NCI-H524 treated with DMSO at 0.1 percent for 48 hours (cell line): ENCODE results near the gene NFIB.

Experiments
- DNase-seq: peaks from one replicate; lab custom pipeline; 2025; lab: John Stamatoyannopoulos, UW

NFIB gene

GRCh38 chr9:14320271-14321181 is 6.6 kb upstream of the NFIB start:
- DNase-seq, result no peak

GRCh38 chr9:14318934-14319580 is 5.1 kb upstream of the NFIB start:
- DNase-seq, result no peak

DNA sequence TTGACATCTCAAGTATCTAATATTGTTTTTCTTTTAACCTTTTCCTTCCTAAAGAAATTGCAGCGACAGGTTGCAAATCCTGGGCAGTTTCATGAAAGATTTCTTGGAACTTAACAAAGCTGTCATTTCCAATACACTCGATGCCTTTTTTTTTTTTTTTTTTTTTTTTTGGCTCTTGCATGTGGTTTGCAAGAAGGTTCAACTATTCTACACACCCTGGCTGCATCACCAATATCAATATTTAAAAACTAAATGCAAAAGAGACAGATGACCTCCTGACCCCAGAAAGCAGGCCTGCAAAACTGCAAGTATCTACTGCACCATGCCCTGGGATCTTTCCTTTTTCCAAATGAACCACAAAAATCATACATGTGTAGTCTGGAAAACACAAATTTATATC is 4.4 kb upstream of the NFIB start:
- no peak for DNase-seq

DNA sequence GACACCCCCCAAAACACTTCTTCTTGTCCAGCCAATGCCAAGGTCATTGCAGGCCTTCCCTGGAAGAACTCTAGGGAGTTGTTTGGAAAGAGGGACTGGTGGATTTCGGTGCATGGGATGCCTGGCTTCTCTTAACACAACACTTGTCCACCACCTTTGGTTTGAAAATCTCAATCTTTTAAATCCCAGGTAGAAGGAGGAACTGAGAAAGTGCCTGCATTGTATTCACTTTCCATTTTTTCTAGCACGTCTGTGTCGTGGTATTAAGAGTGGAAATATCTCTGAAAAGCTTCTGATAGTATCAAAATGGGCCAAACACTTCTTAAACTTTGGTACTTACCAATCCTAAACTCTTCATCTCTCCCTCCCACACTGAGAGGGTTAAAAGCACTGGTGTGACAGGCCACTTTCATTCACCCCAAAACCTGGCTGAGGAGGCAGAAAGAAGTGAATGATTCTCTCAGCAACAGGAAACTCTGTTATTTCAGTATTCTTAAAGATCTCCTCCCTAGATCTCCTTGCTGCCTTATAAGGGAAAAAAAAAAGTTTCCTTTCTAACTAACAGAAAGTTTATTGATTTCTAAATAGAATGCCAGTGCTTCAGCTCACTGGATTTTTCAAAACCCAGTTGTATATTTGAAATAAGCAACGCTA is 3.9 kb upstream of the NFIB start:
- no peak for DNase-seq

- no peak for DNase-seq
These were observed 2.8 kb upstream of the NFIB start for GRCh38 chr9:14316602-14317300.

DNA sequence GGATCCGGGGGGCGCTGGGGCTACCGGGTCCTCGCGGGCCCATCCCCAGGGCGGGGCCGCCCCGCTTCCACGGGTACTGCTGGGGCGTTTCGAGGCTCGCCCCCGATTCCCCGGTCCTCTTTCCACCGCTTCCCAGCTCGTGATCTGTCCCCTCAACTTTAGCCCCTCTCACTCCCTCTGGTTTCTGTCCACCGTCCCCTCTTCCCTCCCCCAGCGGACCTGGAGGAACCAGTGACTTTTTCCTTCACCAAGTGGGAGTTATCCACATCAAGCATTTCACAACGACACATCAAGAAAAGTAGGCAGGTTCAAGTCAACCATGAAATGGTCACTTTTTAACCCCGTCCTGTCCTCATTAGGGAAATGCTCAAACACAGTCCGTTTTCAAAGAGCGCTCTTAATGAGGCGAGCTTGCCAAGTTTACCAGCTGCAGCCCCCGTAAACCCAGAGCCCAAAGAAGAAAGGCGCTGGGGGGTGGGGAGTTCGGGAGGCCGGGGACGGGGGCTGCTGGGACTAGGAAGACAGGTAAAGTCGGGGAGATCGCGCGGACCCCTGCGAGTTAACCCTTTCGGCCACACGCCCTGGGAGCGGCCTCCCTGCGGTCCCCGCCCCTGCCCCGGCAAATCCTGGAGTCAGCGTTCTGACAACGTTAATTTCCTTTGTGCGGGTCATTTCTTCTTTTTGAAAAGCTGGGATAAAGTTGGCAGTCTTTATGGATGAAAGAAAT is 2.1 kb upstream of the NFIB start:
- DNase-seq, result no peak

DNA sequence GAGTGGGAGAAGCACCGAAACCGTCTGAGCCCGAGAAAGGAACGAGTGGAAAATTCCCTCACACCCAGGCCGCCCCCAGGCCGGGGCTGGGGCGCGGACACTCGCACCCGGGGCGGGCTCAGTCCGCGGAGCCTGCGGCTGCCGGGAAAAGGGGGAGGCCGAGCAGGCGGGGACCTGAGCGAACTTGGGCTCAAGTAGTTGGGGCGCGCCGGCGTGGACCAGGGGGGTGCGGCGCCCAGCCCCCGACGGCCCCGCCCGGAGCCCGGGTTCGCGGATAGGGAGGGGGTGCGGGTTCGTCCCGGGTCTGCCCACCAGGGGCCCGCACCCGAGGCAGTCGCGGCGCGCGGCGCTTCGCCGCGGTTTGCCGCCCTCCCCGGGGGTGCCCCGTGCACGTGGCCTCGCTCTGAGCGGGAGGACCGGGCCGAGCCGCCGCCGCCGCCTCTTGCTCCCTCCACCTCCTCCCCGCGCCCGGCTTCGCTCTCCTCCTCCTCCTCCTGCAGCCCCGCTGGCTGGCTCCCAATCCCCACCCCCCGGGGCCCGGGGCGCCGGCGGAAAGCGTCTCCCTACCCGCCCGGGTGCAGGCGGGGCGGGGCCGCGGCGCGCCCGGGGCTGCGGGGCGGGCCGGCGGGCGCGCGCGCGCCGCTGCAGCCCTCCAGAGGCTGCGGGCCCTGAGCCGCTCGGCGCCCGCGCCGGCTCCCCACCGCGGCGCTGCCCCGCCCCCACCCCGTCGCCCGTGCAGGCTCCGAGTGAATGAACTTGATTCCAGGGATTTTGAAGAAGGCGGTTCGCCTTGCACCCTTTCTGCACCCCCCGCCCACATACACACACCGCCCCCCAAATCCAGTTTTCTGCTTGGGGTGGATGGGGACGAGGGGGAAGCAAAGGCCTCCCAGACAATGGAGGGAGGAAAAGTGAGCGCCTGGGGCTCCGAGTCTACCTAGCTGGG is 1.3 kb upstream of the NFIB start:
- DNase-seq, result no peak

GRCh38 chr9:14314424-14314928 is 535 bp upstream of the NFIB start:
- no peak for DNase-seq

DNA sequence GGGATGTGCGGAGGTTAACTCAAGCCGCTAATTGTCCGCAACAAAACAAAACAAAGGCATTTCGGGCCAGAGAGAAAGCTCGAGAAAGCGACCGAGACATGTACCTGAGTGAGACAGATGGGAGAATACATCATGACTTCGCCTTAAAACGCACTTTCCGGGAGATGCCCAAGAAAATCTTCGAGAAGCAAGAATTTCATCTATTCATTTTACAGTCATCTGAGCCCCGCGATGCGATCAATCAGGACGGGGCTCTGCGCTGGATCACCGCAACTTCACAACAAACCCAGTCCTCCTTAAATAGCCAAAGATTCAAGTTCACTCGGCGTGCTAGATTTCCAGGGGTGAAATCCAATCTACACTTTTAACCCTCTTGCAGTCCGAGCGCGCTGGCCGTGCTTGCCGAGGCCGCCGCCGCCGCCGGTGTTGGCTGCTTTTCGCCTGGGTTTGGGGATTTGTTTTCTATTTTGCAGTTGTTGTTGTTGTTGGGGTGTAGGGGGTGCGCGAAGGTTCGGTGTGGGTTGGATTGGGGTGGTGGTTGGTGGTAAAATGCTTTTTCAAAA is 482 bp downstream of the NFIB start:
- DNase-seq, result no peak

DNA sequence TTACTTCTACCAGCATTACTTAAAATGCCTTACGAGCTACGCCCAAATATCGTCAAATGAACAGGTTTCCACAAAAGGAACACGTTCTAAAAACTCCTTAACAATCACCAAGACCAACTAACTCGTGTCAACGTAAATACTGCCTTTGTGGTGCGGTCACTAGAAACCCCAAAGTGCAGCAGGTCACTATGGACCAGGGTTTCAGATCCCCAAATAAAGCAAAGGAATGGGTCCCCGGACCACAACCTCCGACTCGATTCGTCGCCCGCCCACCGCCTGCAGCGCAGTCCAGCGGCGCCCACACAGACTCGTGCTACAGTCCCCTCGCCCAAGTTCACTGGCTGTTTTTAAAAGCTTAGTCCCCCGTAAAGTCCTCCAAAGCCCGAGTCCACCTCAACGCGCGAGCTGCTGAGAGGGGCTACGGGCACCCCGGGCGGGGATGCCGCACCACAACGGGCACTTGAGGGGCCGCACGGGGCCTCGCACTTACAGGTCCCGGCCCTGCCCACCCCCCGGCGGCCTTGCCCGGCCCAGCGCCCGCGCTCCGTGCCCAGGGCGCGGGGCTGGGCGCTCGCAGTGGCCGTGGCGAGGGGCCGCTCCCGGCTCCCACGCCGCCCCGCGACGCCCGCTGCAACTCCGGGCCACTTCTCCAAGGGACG is 1.1 kb downstream of the NFIB start:
- DNase-seq, result no peak

DNA sequence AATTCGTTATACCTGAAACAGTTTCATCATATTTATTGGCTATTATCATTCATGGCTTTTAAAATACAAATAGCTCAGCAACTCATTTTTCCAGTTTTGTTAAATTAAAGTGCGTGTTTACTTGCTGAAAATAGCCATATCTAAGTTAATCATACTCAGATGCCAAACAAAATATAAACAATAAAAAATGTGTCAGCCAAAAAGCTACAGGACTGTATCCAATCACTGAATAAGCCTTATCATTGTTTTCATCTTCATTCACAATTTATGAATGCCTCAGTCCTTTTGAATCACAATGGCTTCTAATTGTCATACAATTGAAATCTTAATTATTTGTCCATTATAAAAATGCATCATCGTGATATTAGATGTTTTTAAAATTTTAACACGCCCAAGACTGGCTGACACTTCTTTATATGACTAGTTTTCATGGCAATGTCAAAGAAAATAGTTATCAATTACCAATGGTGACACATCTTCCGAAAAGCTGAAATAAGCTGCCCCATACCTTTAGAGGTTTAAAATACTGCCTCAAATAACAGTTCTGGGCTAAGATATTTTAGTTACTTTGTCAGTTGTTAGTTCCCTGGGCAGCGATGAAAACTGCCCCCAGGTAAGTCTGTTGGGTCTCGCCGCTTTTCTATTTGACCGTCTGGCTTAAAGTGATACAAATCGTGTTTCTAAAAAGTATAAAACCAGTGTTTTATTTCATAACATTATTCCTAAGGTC is 1.8 kb downstream of the NFIB start:
- DNase-seq, result no peak

- no peak for DNase-seq
These were observed 2.6 kb downstream of the NFIB start for GRCh38 chr9:14311171-14311949.

- no peak for DNase-seq
These were observed 3.6 kb downstream of the NFIB start for GRCh38 chr9:14310311-14310710.

DNA sequence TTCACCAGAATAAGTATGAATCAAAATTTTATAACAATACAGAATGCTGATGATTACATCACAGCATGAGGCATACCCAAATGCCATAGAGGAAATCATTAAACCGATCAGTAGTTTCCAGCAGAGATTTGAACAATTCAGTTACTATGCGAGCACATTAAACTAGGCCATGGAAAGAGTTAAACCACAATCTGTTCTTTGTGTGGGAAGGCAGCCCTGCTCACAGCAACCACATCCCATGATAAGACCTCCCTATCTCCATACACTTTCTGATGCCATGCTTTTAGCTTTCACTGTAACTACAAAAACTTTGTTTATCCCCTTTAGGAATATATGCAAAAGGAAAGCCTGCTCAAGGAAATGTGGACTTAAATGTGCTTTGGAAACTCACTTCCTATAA is 4.5 kb downstream of the NFIB start:
- no peak for DNase-seq

- no peak for DNase-seq
These were observed 5.1 kb downstream of the NFIB start for GRCh38 chr9:14308853-14309145.

- DNase-seq, result no peak
These were observed 5.7 kb downstream of the NFIB start for GRCh38 chr9:14307989-14308852.
